HG03442 (cell line): ENCODE results near the gene PNPLA8.
"Not testable (repeated sequence)": the region's sequence is repeated elsewhere in the genome, so short reads cannot be mapped to it uniquely, and the experiment has no call there.

Source experiments
- ATAC-seq: cut with Tn5 transposase; IDR thresholded peaks from one replicate; pipeline ENCODE4 v1.9.1; 2021; ENCODE audit warnings: mild to moderate bottlenecking, moderate library complexity; ENCODE audit not compliant: unreplicated experiment

Gene PNPLA8

GRCh38 chr7:108525985-108526767, at the start of gene PNPLA8:
Gene PNPLA8 (minus strand): TSS chr7:108526135. CDS start chr7:108515491, 10,644 bp downstream.
- ATAC-seq, result peak; percentile 89

- no peak for ATAC-seq
Measured at GRCh38 chr7:108575156-108575555, 49.2 kb upstream of the PNPLA8 start.

GRCh38 chr7:108572480-108572879, 46.5 kb upstream of the PNPLA8 start:
- ATAC-seq, result no peak

GRCh38 chr7:108570146-108570755, 44.3 kb upstream of the PNPLA8 start:
- peak; percentile 20 for ATAC-seq

GRCh38 chr7:108569381-108570145, 43.6 kb upstream of the PNPLA8 start, which contains the start of the genes DNAJB9 and THAP5:
Gene DNAJB9 (plus strand): TSS chr7:108569874. CDS start chr7:108571727, 1,853 bp downstream.
Gene THAP5 (minus strand): TSS chr7:108569706. CDS start chr7:108569569, 137 bp downstream.
- ATAC-seq, result peak; percentile 93

- no peak for ATAC-seq
Measured at GRCh38 chr7:108568801-108569380, 43.0 kb upstream of the PNPLA8 start.

GRCh38 chr7:108565987-108566386, 40.1 kb upstream of the PNPLA8 start:
- ATAC-seq, result no peak

- ATAC-seq, result no peak
Measured at GRCh38 chr7:108561047-108561619, 35.2 kb upstream of the PNPLA8 start.

- ATAC-seq, result no peak
Measured at GRCh38 chr7:108559253-108559652, 33.3 kb upstream of the PNPLA8 start.

GRCh38 chr7:108557617-108558016, 31.7 kb upstream of the PNPLA8 start:
- ATAC-seq, result no peak

- no peak for ATAC-seq
Measured at GRCh38 chr7:108557191-108557590, 31.3 kb upstream of the PNPLA8 start.

- ATAC-seq, result not testable (repeated sequence)
Measured at GRCh38 chr7:108556665-108557064, 30.7 kb upstream of the PNPLA8 start.

- not testable (repeated sequence) for ATAC-seq
Measured at GRCh38 chr7:108548141-108548896, 22.4 kb upstream of the PNPLA8 start.

GRCh38 chr7:108541478-108541877, 15.5 kb upstream of the PNPLA8 start:
- ATAC-seq, result no peak

GRCh38 chr7:108538685-108539084, 12.8 kb upstream of the PNPLA8 start:
- not testable (repeated sequence) for ATAC-seq

GRCh38 chr7:108538236-108538635, 12.3 kb upstream of the PNPLA8 start:
- not testable (repeated sequence) for ATAC-seq

- ATAC-seq, result no peak
Measured at GRCh38 chr7:108537229-108537628, 11.3 kb upstream of the PNPLA8 start.

- no peak for ATAC-seq
Measured at GRCh38 chr7:108535744-108536143, 9.8 kb upstream of the PNPLA8 start.

- ATAC-seq, result no peak
Measured at GRCh38 chr7:108535257-108535656, 9.3 kb upstream of the PNPLA8 start.

GRCh38 chr7:108533712-108534111, 7.8 kb upstream of the PNPLA8 start:
- ATAC-seq, result no peak
